Activated B cell treated with CpG ODN at 0.5 μM for 24 hours (primary cell): ENCODE results near the gene LOXHD1. TPM values are rescaled to one million over a fixed set of nuclear protein-coding genes. Genes with fewer than 3 reads are reported as not detected.

Source experiments
- ATAC-seq: fragments of 200-7000 bp; cut with Tn5 transposase; one replicate; pipeline ENCODE4 v1.10.0; 2021; ENCODE audit warnings: low read depth, mild to moderate bottlenecking, moderate library complexity
- CTCF ChIA-PET: fragments of 350-600 bp; sonication (Branson Sonifier 250); formaldehyde crosslinking; loops from one replicate; lab custom pipeline; 2021; ENCODE audit warnings: antibody characterized with exemption; lab: Charles Lee
- POLR2A ChIA-PET: fragments of 350-600 bp; sonication (Branson Sonifier 250); formaldehyde crosslinking; loops from one replicate; lab custom pipeline; 2021; ENCODE audit warnings: antibody characterized with exemption; lab: Charles Lee
- DNase-seq: peaks from one replicate; pipeline ENCODE4 v3.0.0; 2022
- H3K27ac Mint-ChIP-seq: one replicate; pipeline ENCODE4 v1.8.0; 2020; ENCODE audit warnings: mixed read lengths
- H3K27me3 Mint-ChIP-seq: one replicate; pipeline ENCODE4 v1.8.0; 2021; ENCODE audit warnings: mixed read lengths
- H3K36me3 Mint-ChIP-seq: one replicate; pipeline ENCODE4 v1.8.0; 2021; ENCODE audit warnings: low read depth, mixed read lengths
- H3K4me1 Mint-ChIP-seq: one replicate; pipeline ENCODE4 v1.8.0; 2021; ENCODE audit warnings: mixed read lengths
- H3K4me3 Mint-ChIP-seq: one replicate; pipeline ENCODE4 v1.8.0; 2020; ENCODE audit warnings: mild to moderate bottlenecking, mixed read lengths
- H3K9me3 Mint-ChIP-seq: one replicate; pipeline ENCODE4 v1.8.0; 2020; ENCODE audit warnings: mixed read lengths
- intact Hi-C: fragments of 100-400 bp; cut with micrococcal nuclease; formaldehyde crosslinking; loops from one replicate; pipeline ENCODE4 v1.15.1; 2024
- total RNA-seq: library from RNA; stranded (reverse); gene quantifications from 2 replicates; pipeline ENCODE4 v1.2.3, GENCODE V29; 2022
- TF ChIP-seq, protein P1 (sequence below): fragments of 200-600 bp; IDR thresholded peaks from one replicate; pipeline ENCODE4 v1.8.0; 2022; ENCODE audit warnings: antibody characterized with exemption, mild to moderate bottlenecking

Gene LOXHD1
- total RNA-seq, 1 donor from 2014 or later, result not detected

DNA sequence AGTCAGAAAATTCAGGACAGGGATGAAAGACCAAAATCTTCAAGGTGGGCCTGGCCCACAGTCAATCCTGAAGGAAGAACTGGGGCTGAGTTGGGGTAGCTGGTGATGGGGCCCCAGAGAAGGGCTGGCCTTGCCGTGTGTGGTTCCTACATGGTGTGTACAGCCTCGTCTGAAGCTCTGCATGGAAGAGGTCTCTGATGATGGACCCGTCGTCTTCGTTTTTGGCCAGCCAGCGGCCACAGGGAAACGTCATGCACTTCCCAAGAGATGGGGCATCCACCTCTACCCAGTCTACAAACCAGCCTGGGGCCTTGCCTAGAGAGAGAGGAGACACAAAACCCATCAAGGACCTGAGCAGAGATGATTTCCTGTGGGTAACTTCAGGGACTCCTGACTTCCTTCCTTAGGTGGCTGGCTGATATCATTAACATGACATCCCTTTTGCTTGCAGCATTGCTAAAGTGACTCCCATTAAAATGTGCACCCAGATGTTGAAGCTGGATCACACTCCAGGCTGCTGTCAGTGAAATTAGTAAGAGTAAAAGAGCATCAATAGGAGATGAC lies 115.3 kb downstream of the LOXHD1 start:
- intact Hi-C loops, result no loop called here
- Mint-ChIP-seq H3K4me3 (no peak overlapping the region), H3K36me3 (no peaks in the 10 kb centered on the region), H3K9me3 (no peaks in the 10 kb centered on the region), H3K27ac (no peak overlapping the region), H3K4me1 (no peaks in the 10 kb centered on the region), H3K27me3 (peaks cover 7% of the 10 kb centered on the region)
- ChIA-PET POLR2A (no interaction called here), CTCF (no interaction called here)
- TF ChIP-seq, protein P1, sequence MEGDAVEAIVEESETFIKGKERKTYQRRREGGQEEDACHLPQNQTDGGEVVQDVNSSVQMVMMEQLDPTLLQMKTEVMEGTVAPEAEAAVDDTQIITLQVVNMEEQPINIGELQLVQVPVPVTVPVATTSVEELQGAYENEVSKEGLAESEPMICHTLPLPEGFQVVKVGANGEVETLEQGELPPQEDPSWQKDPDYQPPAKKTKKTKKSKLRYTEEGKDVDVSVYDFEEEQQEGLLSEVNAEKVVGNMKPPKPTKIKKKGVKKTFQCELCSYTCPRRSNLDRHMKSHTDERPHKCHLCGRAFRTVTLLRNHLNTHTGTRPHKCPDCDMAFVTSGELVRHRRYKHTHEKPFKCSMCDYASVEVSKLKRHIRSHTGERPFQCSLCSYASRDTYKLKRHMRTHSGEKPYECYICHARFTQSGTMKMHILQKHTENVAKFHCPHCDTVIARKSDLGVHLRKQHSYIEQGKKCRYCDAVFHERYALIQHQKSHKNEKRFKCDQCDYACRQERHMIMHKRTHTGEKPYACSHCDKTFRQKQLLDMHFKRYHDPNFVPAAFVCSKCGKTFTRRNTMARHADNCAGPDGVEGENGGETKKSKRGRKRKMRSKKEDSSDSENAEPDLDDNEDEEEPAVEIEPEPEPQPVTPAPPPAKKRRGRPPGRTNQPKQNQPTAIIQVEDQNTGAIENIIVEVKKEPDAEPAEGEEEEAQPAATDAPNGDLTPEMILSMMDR, result no peak
- ATAC-seq (no peak), DNase-seq (no peak)

- ChIA-PET CTCF (no interaction called here), POLR2A (no interaction called here)
- TF ChIP-seq, protein P1, result no peak
- H3K27me3 Mint-ChIP-seq, result peaks cover 4% of the 10 kb centered on the region
- no peak for DNase-seq
- no peaks in the 10 kb centered on the region for H3K36me3 Mint-ChIP-seq
- H3K4me1 Mint-ChIP-seq, result no peaks in the 10 kb centered on the region
- no peak overlapping the region for H3K27ac Mint-ChIP-seq
- H3K4me3 Mint-ChIP-seq, result no peak overlapping the region
- ATAC-seq, result no peak
- intact Hi-C loops, result no loop called here
- H3K9me3 Mint-ChIP-seq, result no peaks in the 10 kb centered on the region
These were observed 118.6 kb downstream of the LOXHD1 start for GRCh38 chr18:46538376-46538775.

DNA sequence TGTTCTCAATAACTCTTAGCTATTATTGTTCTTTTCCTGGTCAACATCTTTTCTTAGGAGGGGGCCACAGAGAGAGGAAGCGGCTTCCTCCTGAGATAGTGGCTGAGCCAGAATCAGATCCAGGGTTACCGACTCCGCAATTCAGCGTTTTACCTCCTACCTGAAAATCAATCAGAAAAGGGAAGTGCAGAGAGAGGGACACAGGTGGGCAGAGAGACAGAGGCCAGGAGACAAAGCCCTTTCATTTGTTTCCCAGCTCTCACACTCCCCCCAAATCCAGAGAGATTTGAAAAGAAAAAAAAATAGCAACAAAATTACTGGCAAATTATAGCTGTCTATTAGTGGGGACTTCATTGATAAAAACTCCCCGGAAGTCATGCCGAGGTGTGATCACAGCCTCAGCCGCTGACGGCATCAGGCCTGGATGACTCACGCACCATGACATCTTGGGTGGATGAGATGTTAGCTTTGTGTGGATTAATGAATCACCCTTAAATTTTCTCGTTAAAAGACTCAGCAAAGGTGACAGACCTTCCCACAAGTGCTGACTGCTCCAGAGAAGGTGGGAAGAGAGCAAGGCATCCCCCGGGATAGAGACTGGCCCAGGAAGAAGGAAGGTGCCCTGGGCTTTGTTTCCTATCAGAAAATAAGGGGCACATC lies 120.7 kb downstream of the LOXHD1 start:
- intact Hi-C loops, result no loop called here
- H3K9me3 Mint-ChIP-seq, result no peaks in the 10 kb centered on the region
- H3K4me1 Mint-ChIP-seq, result no peaks in the 10 kb centered on the region
- ChIA-PET CTCF (no interaction called here), POLR2A (no interaction called here)
- ATAC-seq (no peak), DNase-seq (no peak)
- H3K4me3 Mint-ChIP-seq, result no peak overlapping the region
- TF ChIP-seq, protein P1, result no peak
- no peak overlapping the region for H3K27ac Mint-ChIP-seq
- no peaks in the 10 kb centered on the region for H3K36me3 Mint-ChIP-seq
- peaks cover 4% of the 10 kb centered on the region for H3K27me3 Mint-ChIP-seq

GRCh38 chr18:46531482-46531881 lies 125.5 kb downstream of the LOXHD1 start:
- Mint-ChIP-seq H3K27me3 (no peaks in the 10 kb centered on the region), H3K9me3 (no peaks in the 10 kb centered on the region), H3K4me1 (no peaks in the 10 kb centered on the region), H3K36me3 (no peaks in the 10 kb centered on the region), H3K4me3 (no peak overlapping the region), H3K27ac (no peak overlapping the region)
- POLR2A ChIA-PET, result no interaction called here
- ATAC-seq, result no peak
- intact Hi-C loops, result no loop called here
- TF ChIP-seq, protein P1, result no peak
- CTCF ChIA-PET, result no interaction called here
- no peak for DNase-seq

- no peaks in the 10 kb centered on the region for H3K9me3 Mint-ChIP-seq
- POLR2A ChIA-PET, result no interaction called here
- H3K27ac Mint-ChIP-seq, result no peak overlapping the region
- H3K27me3 Mint-ChIP-seq, result no peaks in the 10 kb centered on the region
- H3K4me3 Mint-ChIP-seq, result no peak overlapping the region
- no peaks in the 10 kb centered on the region for H3K4me1 Mint-ChIP-seq
- no peak for DNase-seq
- intact Hi-C loops, result no loop called here
- TF ChIP-seq, protein P1, result no peak
- ATAC-seq, result no peak
- CTCF ChIA-PET, result no interaction called here
- no peaks in the 10 kb centered on the region for H3K36me3 Mint-ChIP-seq
These were observed 129.0 kb downstream of the LOXHD1 start for GRCh38 chr18:46528037-46528436.
